ENCODE data around the gene DARS1. TPM values are rescaled to one million over a fixed set of nuclear protein-coding genes. Genes with fewer than 3 reads are reported as not detected.

Gene DARS1
- polyA plus RNA-seq, 2 donors: 52.5 to 141 TPM

GRCh38 chr2:136008205-136008865 lies 22.9 kb upstream of the DARS1 start:
- Histone ChIP-seq H3K4me3 (ENCODE audit: low read depth in 1 of 2, low read length in 2 of 2) (no peak overlapping the region), H3K36me3 (ENCODE audit: control insufficient read depth in 2 of 2, insufficient read depth in 2 of 2, low read length in 1 of 2) (no peaks in the 10 kb centered on the region), H3K27ac (ENCODE audit: low read depth in 2 of 2, low read length in 1 of 2) (no peak overlapping the region), H3K4me1 (ENCODE audit: control insufficient read depth in 2 of 2, insufficient read depth in 2 of 2, low read length in 1 of 2) (no peaks in the 10 kb centered on the region), H3K9me3 (ENCODE audit: control insufficient read depth in 2 of 2, insufficient read depth in 1 of 2, low read depth in 1 of 2, low read length in 1 of 2) (no peaks in the 10 kb centered on the region), H3K27me3 (ENCODE audit: control insufficient read depth in 1 of 2, insufficient read depth in 2 of 2, low read length in 2 of 2) (peaks cover 0 to 2% of the 10 kb centered on the region in 2 donors)
- 73 to 76% methylated on average over 9 of the region's 9 CpGs for WGBS, 2 donors

- no peaks in the 10 kb centered on the region for H3K27me3 ChIP-seq (ENCODE audit: control insufficient read depth in 1 of 2, insufficient read depth in 2 of 2, low read length in 2 of 2)
- WGBS, 2 donors: 64 to 67% methylated on average over 3 of the region's 3 CpGs
- H3K4me1 ChIP-seq (ENCODE audit: control insufficient read depth in 2 of 2, insufficient read depth in 2 of 2, low read length in 1 of 2): no peaks in the 10 kb centered on the region
- H3K4me3 ChIP-seq (ENCODE audit: low read depth in 1 of 2, low read length in 2 of 2): no peak overlapping the region
- no peaks in the 10 kb centered on the region for H3K9me3 ChIP-seq (ENCODE audit: control insufficient read depth in 2 of 2, insufficient read depth in 1 of 2, low read depth in 1 of 2, low read length in 1 of 2)
- no peaks in the 10 kb centered on the region for H3K36me3 ChIP-seq (ENCODE audit: control insufficient read depth in 2 of 2, insufficient read depth in 2 of 2, low read length in 1 of 2)
- no peak overlapping the region for H3K27ac ChIP-seq (ENCODE audit: low read depth in 2 of 2, low read length in 1 of 2)
Measured at GRCh38 chr2:136006658-136007057, 21.2 kb upstream of the DARS1 start.

DNA sequence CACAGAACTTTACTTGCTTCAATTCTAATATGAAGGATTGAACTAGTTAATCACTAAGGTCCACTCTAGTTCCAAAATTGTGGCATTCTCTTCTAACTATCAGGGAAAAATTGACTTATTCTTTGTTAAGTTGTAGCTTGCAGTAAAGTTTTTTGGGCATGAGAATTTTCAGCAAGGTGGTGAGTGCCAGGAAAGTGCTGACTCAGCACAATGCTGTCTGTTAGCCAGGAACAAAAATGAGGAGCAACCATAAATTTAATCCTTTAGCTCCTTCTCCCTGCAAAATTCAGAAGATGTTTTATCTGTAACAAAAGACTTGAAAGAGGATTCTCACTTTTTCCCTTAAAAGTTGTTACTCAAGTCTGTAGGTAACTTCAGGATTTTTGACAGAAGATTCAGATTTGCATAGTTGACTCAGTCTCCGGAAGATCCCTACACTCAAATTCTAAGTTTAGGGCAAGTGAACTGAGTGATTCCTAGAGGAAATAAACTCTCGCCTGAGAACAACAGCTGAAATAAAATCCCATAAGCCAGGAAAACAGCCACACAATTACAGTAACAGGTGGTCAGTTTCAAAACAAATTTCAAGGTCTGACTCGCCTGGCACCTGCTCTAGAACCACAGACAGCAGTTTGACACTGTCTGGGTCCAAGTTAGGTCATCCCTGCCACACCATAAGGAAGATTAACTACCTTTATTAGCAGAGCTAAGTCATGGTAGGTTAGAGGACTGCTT lies 20.2 kb upstream of the DARS1 start:
- H3K4me1 ChIP-seq (ENCODE audit: control insufficient read depth in 2 of 2, insufficient read depth in 2 of 2, low read length in 1 of 2): no peaks in the 10 kb centered on the region
- H3K4me3 ChIP-seq (ENCODE audit: low read depth in 1 of 2, low read length in 2 of 2): no peak overlapping the region
- H3K36me3 ChIP-seq (ENCODE audit: control insufficient read depth in 2 of 2, insufficient read depth in 2 of 2, low read length in 1 of 2): no peaks in the 10 kb centered on the region
- no peak overlapping the region for H3K27ac ChIP-seq (ENCODE audit: low read depth in 2 of 2, low read length in 1 of 2)
- no peaks in the 10 kb centered on the region for H3K9me3 ChIP-seq (ENCODE audit: control insufficient read depth in 2 of 2, insufficient read depth in 1 of 2, low read depth in 1 of 2, low read length in 1 of 2)
- WGBS, 2 donors: 63 to 68% methylated on average over 3 of the region's 3 CpGs
- H3K27me3 ChIP-seq (ENCODE audit: control insufficient read depth in 1 of 2, insufficient read depth in 2 of 2, low read length in 2 of 2): no peaks in the 10 kb centered on the region

DNA sequence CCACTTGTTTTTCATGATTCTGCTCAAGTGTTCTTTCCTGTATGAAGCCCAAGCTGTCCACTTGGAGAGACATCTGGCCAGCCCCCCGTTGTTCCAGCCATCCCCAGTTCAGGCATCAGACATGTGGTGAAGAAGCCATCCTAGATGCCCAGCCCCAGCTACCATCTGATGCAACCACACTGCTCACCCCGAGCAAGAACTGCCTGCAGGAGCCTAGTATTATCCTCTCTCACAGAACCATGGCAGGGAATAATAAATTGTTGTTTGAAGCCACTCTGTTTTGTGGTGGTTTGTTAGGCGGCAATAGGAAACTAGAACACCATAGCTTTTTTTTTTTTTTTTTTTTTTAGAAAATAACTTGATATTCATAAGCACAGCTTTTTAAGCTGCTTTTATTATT lies 19.5 kb upstream of the DARS1 start:
- no peaks in the 10 kb centered on the region for H3K36me3 ChIP-seq (ENCODE audit: control insufficient read depth in 2 of 2, insufficient read depth in 2 of 2, low read length in 1 of 2)
- WGBS, 2 donors: 84 to 91% methylated on average over 3 of the region's 3 CpGs

GRCh38 chr2:136001131-136001530 lies 15.7 kb upstream of the DARS1 start:
- no peaks in the 10 kb centered on the region for H3K9me3 ChIP-seq (ENCODE audit: control insufficient read depth in 2 of 2, insufficient read depth in 1 of 2, low read depth in 1 of 2, low read length in 1 of 2)
- no peaks in the 10 kb centered on the region for H3K4me1 ChIP-seq (ENCODE audit: control insufficient read depth in 2 of 2, insufficient read depth in 2 of 2, low read length in 1 of 2)
- H3K27ac ChIP-seq (ENCODE audit: low read depth in 2 of 2, low read length in 1 of 2): no peak overlapping the region
- no peak overlapping the region for H3K4me3 ChIP-seq (ENCODE audit: low read depth in 1 of 2, low read length in 2 of 2)
- 71 to 81% methylated on average over 1 of the region's 1 CpG for WGBS, 2 donors
- H3K36me3 ChIP-seq (ENCODE audit: control insufficient read depth in 2 of 2, insufficient read depth in 2 of 2, low read length in 1 of 2): no peaks in the 10 kb centered on the region
- no peaks in the 10 kb centered on the region for H3K27me3 ChIP-seq (ENCODE audit: control insufficient read depth in 1 of 2, insufficient read depth in 2 of 2, low read length in 2 of 2)

More for the DNA sequence above, 19.5 kb upstream of the DARS1 start:
- Histone ChIP-seq H3K27ac (ENCODE audit: low read depth in 2 of 2, low read length in 1 of 2) (no peak overlapping the region), H3K9me3 (ENCODE audit: control insufficient read depth in 2 of 2, insufficient read depth in 1 of 2, low read depth in 1 of 2, low read length in 1 of 2) (no peaks in the 10 kb centered on the region), H3K4me1 (ENCODE audit: control insufficient read depth in 2 of 2, insufficient read depth in 2 of 2, low read length in 1 of 2) (no peaks in the 10 kb centered on the region), H3K27me3 (ENCODE audit: control insufficient read depth in 1 of 2, insufficient read depth in 2 of 2, low read length in 2 of 2) (no peaks in the 10 kb centered on the region), H3K4me3 (ENCODE audit: low read depth in 1 of 2, low read length in 2 of 2) (no peak overlapping the region)

- H3K27ac ChIP-seq (ENCODE audit: low read depth in 2 of 2, low read length in 1 of 2): no peak overlapping the region
- no peaks in the 10 kb centered on the region for H3K9me3 ChIP-seq (ENCODE audit: control insufficient read depth in 2 of 2, insufficient read depth in 1 of 2, low read depth in 1 of 2, low read length in 1 of 2)
- H3K4me3 ChIP-seq (ENCODE audit: low read depth in 1 of 2, low read length in 2 of 2): no peak overlapping the region
- 52 to 59% methylated on average over 2 of the region's 2 CpGs for WGBS, 2 donors
- no peaks in the 10 kb centered on the region for H3K4me1 ChIP-seq (ENCODE audit: control insufficient read depth in 2 of 2, insufficient read depth in 2 of 2, low read length in 1 of 2)
- H3K27me3 ChIP-seq (ENCODE audit: control insufficient read depth in 1 of 2, insufficient read depth in 2 of 2, low read length in 2 of 2): no peaks in the 10 kb centered on the region
- H3K36me3 ChIP-seq (ENCODE audit: control insufficient read depth in 2 of 2, insufficient read depth in 2 of 2, low read length in 1 of 2): no peaks in the 10 kb centered on the region
Measured at GRCh38 chr2:136000502-136000901, 15.1 kb upstream of the DARS1 start.

DNA sequence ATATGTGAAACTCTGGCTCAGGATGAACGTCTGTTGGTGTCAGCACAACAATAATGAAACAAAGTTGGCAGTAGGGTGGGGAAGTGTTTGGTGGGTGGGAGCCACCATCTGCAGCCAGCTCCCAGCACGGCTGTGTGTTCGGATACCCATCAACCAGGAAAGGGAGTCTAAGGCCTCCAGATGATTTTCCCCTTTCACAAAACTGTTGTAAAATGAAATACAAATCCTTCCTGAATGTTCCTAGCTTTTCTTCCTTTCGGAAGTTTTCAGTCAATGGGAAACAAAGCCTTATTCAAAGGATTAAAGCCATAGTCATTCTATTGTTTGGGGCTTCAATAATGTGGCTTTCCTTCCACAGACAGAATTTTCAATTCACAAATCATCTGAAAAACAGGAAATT lies 14.5 kb upstream of the DARS1 start:
- H3K27me3 ChIP-seq (ENCODE audit: control insufficient read depth in 1 of 2, insufficient read depth in 2 of 2, low read length in 2 of 2): no peaks in the 10 kb centered on the region
- H3K4me3 ChIP-seq (ENCODE audit: low read depth in 1 of 2, low read length in 2 of 2): no peak overlapping the region
- no peak overlapping the region for H3K27ac ChIP-seq (ENCODE audit: low read depth in 2 of 2, low read length in 1 of 2)
- H3K36me3 ChIP-seq (ENCODE audit: control insufficient read depth in 2 of 2, insufficient read depth in 2 of 2, low read length in 1 of 2): no peaks in the 10 kb centered on the region
- WGBS, 2 donors: 76 to 77% methylated on average over 4 of the region's 4 CpGs
- H3K9me3 ChIP-seq (ENCODE audit: control insufficient read depth in 2 of 2, insufficient read depth in 1 of 2, low read depth in 1 of 2, low read length in 1 of 2): no peaks in the 10 kb centered on the region
- no peaks in the 10 kb centered on the region for H3K4me1 ChIP-seq (ENCODE audit: control insufficient read depth in 2 of 2, insufficient read depth in 2 of 2, low read length in 1 of 2)

GRCh38 chr2:135998879-135999278 lies 13.5 kb upstream of the DARS1 start:
- H3K4me3 ChIP-seq (ENCODE audit: low read depth in 1 of 2, low read length in 2 of 2): no peak overlapping the region
- H3K4me1 ChIP-seq (ENCODE audit: control insufficient read depth in 2 of 2, insufficient read depth in 2 of 2, low read length in 1 of 2): no peaks in the 10 kb centered on the region
- WGBS, 2 donors: 94 to 95% methylated on average over 5 of the region's 5 CpGs
- H3K27me3 ChIP-seq (ENCODE audit: control insufficient read depth in 1 of 2, insufficient read depth in 2 of 2, low read length in 2 of 2): no peaks in the 10 kb centered on the region
- H3K36me3 ChIP-seq (ENCODE audit: control insufficient read depth in 2 of 2, insufficient read depth in 2 of 2, low read length in 1 of 2): no peaks in the 10 kb centered on the region
- H3K27ac ChIP-seq (ENCODE audit: low read depth in 2 of 2, low read length in 1 of 2): no peak overlapping the region
- no peaks in the 10 kb centered on the region for H3K9me3 ChIP-seq (ENCODE audit: control insufficient read depth in 2 of 2, insufficient read depth in 1 of 2, low read depth in 1 of 2, low read length in 1 of 2)

GRCh38 chr2:135997380-135997779 lies 12.0 kb upstream of the DARS1 start:
- Histone ChIP-seq H3K4me1 (ENCODE audit: control insufficient read depth in 2 of 2, insufficient read depth in 2 of 2, low read length in 1 of 2) (no peaks in the 10 kb centered on the region), H3K27me3 (ENCODE audit: control insufficient read depth in 1 of 2, insufficient read depth in 2 of 2, low read length in 2 of 2) (no peaks in the 10 kb centered on the region), H3K9me3 (ENCODE audit: control insufficient read depth in 2 of 2, insufficient read depth in 1 of 2, low read depth in 1 of 2, low read length in 1 of 2) (no peaks in the 10 kb centered on the region), H3K36me3 (ENCODE audit: control insufficient read depth in 2 of 2, insufficient read depth in 2 of 2, low read length in 1 of 2) (no peaks in the 10 kb centered on the region), H3K27ac (ENCODE audit: low read depth in 2 of 2, low read length in 1 of 2) (no peak overlapping the region), H3K4me3 (ENCODE audit: low read depth in 1 of 2, low read length in 2 of 2) (no peak overlapping the region)
- 80 to 81% methylated on average over 5 of the region's 5 CpGs for WGBS, 2 donors

- WGBS, 2 donors: 88 to 89% methylated on average over 2 of the region's 2 CpGs
- H3K4me1 ChIP-seq (ENCODE audit: control insufficient read depth in 2 of 2, insufficient read depth in 2 of 2, low read length in 1 of 2): no peaks in the 10 kb centered on the region
- no peaks in the 10 kb centered on the region for H3K9me3 ChIP-seq (ENCODE audit: control insufficient read depth in 2 of 2, insufficient read depth in 1 of 2, low read depth in 1 of 2, low read length in 1 of 2)
- H3K36me3 ChIP-seq (ENCODE audit: control insufficient read depth in 2 of 2, insufficient read depth in 2 of 2, low read length in 1 of 2): no peaks in the 10 kb centered on the region
- H3K27ac ChIP-seq (ENCODE audit: low read depth in 2 of 2, low read length in 1 of 2): no peak overlapping the region
- H3K4me3 ChIP-seq (ENCODE audit: low read depth in 1 of 2, low read length in 2 of 2): no peak overlapping the region
- no peaks in the 10 kb centered on the region for H3K27me3 ChIP-seq (ENCODE audit: control insufficient read depth in 1 of 2, insufficient read depth in 2 of 2, low read length in 2 of 2)
Measured at GRCh38 chr2:135996304-135996703, 10.9 kb upstream of the DARS1 start.

All from esophagus (tissue), 2 donors.